Renal pelvis (tissue), 4 donors: ENCODE data around the gene CHL1. TPM values are rescaled to one million over a fixed set of nuclear protein-coding genes. Genes with fewer than 3 reads are reported as not detected.

Experiments
- DNase-seq: peaks from one replicate; pipeline ENCODE4 v3.0.0-alpha.2; 2013
- polyA plus RNA-seq, 3 donors: library from polyadenylated mRNA; unstranded; fragments of 120-200 nt; gene quantifications; one replicate each; pipeline ENCODE4 v1.2.1, GENCODE V29; 2013; ENCODE audit not compliant: insufficient read length in 3 of 3

The CHL1 gene
- polyA plus RNA-seq, 3 donors, result 15.9 to 25.4 (median 19.6) TPM

DNA sequence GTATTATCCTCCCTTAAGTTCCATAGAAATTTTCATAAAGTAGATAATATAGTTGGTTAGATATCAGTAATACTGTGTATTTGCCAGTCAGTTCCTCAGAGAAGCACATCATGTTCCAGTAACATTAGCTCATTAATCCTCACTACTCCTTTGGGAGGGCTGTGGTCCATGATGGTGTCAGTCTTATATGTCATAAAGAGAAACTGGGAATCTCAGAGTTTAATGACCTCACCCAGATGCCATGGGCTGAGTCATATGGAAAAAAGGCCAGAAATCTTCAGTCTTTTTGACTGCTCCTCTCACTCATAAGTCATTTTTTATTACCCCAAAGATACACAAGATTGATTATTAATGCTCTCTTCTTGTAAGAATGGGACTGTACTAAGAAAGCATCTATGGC lies 188.6 kb downstream of the CHL1 start:
- DNase-seq, result no peak

DNA sequence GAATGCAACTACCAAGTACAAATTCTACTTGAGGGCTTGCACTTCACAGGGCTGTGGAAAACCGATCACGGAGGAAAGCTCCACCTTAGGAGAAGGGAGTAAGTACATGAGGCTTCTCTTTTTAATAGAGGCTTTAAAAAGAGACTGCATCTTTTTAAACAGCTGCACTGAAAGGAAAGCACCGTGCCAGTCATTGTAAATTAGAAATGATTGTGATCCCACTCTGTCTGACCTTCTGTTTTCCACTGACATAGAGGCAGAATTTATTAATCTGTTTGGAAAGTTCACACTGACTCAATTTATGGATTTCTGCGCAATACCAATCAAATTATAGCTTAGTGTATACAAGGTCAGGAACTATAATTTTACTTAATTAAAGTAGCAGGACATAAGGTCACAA lies 198.2 kb downstream of the CHL1 start:
- no peak for DNase-seq

DNA sequence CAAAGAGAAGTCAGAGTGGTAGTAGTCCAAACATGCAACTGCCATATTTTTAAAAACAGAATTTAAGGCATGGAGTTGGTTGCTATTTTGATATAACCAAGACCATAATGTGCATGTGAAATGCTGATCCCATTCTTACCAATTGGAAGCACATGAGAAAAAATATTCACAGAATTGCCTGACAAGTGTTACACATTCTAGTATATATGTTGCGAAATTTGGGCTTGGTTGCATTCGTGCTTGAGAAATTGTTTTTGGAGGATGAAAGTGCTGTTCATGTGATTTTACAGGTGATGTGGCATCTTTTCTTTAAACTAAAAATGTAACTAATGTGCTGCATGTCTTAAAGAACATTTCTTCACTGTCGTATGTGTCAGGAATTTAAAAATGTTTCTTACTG lies 199.7 kb downstream of the CHL1 start:
- no peak for DNase-seq

DNA sequence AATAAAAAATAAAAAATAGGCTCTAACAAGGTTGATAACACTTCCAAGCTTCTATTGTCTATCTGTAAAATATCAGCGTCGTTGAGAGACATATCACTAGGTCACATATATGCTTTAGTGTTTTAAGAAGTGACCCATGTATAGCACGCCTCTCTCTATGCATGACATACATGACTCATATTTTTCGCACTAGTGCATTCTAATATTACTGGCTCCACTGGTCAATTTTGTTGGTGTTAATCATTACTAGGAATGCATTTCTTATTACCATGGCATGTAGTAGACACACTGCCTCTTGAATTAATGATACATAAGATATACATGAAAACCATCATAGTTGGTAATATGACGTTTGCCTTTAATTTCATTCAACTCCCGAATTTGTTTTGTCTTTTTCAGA lies 203.1 kb downstream of the CHL1 start:
- no peak for DNase-seq

DNA sequence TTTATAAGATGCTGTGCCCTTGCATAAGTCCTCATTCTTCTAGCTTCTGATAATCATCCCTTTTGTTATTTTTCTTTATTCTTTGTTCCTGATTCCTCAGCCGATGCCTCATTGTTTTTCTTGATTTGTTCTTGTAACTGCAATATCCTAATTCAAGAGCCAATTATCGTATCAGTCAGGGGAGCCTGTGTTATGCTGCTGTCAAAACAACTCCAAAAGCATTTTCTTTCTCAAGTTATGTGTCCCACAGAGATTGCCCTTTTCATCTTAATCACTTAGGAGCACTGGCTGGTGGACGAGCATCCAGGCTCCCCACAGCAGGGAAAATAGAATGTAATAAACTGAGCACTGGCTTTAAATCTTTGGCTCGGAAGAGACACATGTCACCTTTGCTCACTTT lies 207.3 kb downstream of the CHL1 start:
- DNase-seq, result no peak

DNA sequence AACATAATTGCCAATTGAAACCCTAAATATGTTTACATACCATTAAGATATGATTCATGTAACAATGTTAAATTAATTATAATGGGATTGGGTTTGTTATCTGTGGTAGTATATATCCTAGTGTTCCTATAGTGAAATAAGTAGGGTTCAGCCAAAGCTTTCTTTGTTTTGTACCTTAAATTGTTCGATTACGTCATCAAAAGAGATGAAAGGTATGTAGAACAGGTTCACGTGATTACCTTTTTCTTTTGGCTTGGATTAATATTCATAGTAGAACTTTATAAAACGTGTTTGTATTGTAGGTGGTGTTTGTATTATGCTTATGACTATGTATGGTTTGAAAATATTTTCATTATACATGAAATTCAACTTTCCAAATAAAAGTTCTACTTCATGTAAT lies 212.4 kb downstream of the CHL1 start:
- no peak for DNase-seq

DNA sequence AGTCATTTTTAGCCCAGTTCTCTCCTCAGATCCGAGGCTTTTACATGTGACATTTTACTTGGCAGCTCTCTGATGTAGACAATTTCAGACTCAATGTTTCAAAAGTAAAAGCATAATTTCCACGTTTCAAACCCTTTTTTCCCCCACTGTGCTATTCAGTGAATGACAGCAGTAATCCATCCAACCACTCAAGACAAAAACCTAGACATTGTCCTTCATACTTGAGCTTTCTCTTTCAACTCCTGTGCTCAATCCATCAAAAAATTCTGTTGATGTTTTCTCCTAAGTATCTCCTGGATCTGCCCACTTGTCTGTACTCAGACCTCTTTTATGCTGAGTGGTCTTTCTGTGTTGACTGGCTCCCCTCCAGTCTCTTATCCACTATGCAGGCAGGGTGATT lies 214.7 kb downstream of the CHL1 start:
- DNase-seq, result no peak

DNA sequence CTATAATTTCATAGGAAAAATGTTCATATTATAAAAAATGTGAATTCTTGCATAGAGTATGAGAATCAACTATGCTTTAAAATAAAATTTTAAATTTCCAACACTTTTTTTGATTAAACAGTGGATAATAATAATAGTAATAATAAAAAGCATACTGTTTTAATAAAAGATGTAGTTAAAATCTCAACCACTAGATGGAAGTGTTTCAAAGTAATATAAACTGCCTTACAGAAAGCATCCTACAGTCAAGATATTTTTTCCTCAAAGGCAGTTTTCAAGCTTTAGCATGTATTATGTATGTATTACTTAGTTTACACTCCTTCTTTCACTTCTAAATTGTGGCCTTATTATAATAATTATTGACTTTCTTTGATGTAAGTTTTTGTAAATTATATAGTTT lies 217.5 kb downstream of the CHL1 start:
- DNase-seq, result no peak

DNA sequence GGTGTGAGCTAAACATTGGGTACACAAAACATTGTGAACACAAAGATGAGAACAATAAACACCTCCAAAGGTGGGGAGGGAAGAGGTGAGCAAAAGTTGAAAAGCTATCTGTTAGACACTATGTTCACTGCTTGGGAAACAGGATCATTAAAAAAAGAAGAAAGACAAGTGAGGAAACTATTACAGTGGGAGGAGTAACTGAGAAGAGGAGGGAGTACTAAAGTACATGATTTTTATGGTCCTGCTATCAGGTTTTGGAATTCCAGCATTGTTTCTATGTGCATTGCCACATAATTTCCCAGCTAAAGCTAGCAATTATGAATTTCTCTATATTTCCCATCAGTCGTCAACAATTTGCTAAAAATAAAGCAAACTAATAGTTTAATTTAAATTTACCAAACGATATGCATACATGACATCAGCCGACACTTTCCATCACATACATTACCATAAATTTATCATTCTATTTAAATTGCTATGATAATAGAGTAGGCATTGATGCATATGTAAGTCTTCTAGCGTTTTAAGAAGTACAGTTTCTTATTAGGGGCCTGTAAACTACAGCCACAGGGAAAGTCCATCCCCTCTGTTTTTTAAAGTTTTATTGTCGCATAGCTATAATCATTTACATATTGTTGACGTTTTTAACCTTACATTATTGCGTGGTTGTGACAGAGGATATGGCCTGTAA lies 221.8 kb downstream of the CHL1 start:
- DNase-seq, result no peak

DNA sequence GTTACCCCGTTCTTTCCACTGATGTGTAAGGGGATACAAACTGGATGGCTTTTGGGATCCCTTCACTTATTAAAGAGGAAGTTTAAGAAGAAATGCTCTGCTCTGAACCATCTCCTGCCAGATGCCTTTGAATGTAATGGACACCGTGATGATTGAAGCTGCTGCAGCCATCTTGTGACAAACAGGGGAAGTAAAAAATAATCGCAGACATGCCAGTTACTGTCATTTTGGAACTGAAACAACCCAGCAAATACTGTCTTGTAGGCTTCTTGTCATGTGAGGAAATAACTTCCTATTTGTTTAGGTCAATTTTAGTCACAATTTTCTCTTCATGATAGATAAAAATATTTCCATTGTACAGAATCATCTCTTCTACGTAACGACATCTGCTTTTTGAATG lies 224.0 kb downstream of the CHL1 start:
- no peak for DNase-seq

DNA sequence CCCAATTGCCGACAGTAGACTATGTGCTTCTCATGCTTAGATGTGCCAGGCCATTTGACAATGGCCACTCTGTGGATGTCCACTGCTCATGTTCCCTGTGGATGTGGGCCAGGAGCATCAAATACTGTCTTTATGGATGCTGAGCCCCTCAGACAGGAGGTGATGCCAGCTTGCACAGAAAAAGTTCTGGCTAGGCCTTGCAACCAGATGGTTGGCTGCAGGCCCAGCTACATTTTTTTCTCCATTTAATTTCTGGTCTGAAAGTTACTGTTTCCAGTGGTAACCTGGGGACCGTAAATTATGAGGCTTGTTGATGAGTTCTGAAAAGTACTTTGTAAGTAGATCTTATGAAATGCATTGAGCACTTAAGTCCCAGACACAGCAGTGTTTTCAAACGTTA lies 228.5 kb downstream of the CHL1 start:
- no peak for DNase-seq

DNA sequence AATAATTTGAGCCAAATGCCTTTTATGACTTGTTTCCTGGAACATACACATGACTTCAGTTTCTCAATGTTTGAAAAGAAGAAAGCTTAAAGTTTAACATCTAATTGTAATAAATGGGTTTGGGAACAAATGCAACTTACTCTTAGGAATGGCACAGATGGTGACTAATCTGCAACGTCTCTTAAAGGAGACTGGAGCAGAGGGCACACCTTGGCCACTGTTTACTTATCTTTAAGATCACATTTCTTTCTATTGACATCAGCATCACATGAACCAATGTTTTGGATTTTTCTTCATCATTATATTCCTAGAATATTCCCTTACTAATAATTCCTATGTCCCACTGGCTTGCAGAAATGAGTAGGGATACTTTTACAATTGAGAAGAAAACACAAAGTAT lies 229.5 kb downstream of the CHL1 start:
- DNase-seq, result no peak

DNA sequence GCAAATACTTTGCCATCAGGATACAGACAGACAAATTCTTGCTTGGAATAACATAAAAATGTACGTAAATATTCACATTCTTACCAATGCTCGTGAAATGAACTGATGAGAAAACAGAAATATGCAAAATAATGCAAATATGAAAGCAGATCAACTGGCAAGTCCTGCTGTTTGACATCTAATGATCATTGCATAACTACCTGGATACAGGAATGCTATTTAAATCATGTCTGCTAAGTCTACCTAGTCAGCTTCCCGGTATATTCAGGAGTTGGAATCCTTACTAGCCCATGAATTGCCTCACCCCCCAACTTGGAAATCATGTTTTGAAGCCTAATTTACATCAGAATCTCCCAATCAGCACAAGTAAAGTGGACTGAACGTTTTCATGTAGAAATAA lies 230.6 kb downstream of the CHL1 start:
- no peak for DNase-seq

DNA sequence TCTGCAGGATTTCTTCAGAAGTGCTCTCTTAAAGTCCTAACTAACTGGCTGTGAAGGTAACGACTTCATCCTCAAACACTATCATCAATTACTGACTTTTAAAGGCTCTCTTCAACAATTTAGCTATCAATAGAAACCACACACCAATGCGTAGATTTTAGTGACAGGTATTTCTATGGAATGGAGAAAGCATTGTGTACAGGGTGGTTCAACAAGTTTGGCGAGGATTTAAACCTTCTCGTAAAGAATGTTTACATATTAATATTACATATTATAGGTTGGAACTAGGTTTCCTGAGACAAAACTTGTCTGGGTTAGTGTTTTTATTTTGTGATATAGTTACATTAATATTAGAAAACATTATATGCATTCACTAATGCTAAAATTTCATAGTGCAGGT lies 233.6 kb downstream of the CHL1 start:
- DNase-seq, result no peak

DNA sequence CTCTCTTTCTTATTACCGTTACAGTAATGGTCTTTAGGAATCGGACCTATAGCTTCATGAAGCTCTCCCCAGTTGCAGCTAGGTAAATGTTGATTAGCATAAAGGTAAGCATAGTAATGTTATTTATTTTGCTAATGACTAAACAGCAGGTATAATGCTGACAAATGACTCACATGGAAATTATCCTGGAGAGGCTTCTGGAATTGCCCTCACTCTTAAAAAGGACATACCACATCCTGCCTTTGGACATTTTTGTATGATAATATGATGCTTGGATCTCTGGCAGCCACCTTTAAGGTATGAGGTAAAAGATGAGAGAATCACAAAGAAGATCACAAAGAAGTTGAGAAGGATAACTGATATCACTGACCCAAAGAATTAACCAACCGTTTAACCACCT lies 238.6 kb downstream of the CHL1 start:
- DNase-seq, result no peak

DNA sequence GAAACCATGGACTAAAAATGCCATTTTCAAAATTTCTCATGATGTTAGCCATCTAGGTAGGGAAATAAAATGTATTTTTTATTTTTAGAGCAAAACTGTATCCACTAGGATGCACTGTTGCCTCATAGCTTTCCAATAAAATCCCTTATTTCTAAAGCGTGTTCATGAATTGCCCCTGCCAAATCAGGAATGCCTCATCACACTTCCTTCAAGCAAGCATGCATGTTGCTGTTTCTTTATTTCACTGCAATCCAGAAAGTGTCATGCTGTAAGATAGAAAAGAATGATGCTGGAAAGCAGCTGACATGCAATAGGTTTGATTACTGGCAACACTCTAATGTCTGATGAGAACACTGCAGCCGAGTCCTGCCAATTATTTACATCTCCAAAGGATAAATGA lies 239.5 kb downstream of the CHL1 start:
- DNase-seq, result no peak

DNA sequence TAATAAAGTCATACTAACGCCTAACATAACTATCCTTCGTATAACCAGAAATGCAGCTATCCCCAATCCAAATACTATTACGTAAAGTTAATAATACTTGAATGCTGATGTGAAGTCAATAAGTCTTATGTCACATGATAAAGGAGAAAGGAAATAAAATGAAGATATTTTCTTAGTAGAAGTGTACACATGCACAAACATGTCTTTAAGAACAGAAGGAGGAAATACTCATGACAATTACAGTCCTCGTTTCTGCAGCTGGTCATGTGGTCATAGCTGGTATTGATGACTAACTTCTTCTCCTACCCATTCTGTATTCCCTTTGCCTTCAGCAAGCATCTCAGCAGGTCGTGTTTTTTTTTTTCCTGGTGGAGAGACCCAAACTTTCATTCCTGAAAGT lies 244.3 kb downstream of the CHL1 start:
- DNase-seq, result no peak

DNA sequence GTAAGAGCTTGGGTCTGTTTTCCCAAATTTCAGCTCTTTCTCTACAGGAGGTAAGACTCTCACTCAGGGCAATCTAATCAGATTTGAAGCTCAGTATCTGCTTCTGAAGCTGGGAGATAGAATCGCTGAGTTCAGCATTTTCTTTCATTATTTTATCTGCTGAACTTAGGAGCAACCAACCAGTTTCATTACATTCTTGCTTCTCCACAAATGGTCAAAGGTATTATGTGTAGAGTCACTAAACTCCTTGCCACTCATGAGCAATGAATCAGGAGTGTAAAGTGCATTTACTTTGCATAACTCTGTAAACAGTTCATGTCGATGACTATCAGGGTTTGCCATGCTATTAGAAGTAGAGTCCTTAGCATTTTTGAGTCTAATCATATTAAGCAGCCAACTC lies 249.4 kb downstream of the CHL1 start:
- DNase-seq, result no peak

DNA sequence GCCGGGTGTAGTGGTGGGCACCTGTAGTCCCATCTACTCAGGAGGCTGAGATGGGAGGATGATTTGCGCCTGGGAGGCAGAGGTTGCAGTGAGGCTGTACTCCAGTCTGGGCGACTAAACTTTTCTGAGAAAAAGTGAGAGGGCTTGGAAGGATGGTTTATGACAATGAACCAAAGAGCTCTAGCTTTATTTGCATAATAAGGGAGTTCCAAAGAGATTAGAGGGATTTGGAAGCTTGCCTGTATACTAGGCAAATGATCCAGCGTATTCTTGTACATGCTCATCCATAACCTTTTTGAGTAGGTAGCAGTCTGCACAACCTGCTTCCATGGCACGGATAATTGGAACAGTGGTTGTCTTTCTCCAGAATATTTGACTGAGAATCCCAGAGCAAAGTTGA lies 251.1 kb downstream of the CHL1 start:
- DNase-seq, result no peak

DNA sequence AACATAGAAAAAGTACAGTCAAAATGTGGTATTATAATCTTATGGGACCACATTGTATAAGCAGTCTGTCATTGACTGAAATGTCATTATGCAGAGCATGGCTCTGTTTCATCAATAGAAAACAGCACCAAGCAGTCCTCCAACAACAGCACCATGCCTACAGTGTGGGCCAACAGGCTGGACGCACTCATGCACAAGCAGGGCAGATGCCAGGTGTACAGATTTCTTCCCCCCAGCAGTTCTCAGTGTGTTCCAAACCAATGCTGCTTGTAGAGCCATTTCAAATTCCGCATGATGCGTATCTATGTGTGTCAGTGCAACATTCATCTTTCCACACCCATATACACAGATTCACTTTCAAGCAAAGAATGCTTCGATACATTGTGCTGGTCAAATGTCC lies 253.1 kb downstream of the CHL1 start:
- DNase-seq, result no peak

DNA sequence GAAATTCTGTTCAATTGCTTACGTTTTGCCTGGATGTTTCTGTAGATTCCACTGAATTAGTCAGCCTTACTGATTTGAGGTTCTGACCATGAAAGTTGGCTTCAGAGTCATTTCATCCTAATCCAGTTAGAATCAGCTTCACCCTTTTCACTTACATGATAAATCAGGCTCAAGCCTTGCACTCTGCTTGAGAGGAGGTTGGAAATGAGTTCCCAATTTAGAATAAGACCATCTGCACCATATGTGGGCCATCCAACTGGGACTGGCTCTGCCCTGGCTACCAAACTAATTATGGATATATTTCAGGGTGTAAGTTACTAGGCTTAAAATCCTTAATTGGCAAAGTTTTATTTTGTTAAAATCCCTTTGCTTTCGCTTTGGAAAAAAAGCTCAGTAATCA lies 255.7 kb downstream of the CHL1 start:
- no peak for DNase-seq

DNA sequence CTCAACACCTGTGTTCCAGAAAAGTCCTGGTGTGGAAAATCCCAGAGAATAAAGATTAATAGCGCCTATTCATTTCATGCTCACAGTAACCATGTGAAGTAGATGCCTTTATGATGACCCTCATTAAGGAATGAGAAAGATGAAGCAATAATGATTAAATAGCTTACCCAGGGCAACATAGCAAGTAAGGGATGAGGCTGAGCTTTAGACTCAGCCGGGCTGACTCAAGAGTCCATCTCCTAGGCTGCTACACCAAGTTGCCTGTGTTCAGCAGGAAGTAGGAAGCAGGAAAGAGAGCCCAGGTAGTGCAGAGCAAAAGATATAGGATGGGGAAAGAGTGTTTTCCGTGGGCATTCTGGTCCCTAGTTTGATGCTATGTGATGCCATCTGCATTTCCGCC lies 256.5 kb downstream of the CHL1 start:
- no peak for DNase-seq

DNA sequence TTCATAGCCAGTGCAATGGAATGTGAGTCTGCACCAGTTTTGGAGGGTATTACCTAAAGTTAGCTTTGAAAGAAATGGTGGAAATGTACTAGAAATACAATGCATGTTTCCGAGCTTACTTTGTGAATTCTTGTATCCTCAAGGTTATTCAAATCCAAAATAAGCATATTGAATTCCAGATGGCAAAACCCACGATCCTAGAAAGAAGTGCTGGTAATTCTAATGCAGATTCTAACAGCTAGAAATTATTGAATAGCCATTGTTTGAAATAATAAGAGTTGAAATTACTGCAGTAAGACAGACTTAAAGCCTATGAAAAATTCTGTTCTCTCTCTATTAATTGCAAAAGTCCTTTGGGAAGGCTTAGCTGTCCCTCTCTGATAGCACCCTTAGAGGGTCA lies 258.4 kb downstream of the CHL1 start:
- DNase-seq, result no peak

DNA sequence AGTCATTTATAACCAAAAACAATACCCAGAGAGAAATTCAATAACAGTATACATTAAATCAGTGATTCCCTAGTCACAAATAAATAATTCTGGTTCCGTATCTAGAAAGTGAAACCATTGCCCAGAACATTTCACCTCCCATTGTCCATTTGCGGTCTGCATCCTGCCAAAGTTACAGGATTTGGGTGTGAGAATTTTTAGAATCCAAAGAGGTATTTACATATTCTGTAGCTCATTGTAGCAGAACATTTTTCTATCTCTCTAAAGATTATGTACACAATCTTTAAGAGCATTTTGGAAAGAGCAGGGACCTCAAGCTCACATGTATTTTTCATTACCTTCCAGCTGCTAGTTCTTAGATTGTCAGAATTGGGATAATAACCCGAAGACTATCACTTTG lies 261.6 kb downstream of the CHL1 start:
- no peak for DNase-seq
